GM21786 (cell line): ENCODE data around the gene MMRN1.

Experiments
- ATAC-seq: cut with Tn5 transposase; IDR thresholded peaks from one replicate; pipeline ENCODE4 v1.9.1; 2021; ENCODE audit not compliant: unreplicated experiment

MMRN1 gene

DNA sequence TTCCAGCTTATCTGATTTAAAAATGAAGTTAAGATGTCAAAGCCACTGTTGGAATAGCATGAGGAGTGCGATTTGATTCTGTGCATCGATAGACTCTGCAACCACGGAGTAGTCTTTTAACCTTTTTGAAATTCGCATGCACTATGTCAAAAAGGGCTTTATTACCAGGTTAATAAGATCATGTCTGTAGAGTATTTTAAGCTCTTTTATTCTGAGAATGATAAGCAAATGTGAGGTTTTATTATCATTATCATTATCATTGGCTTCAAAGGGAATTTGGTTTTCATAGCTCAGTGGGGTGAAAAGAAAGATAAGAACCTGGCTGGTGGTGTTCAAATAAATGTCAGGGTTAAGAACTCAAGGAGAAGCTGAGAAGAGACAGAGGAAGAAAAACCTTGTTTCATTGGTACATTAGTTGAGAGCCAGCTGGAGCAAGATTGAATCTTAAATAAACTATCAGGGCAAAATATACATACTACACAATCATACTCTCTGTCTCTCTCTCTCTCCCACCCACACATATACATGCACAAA lies 102.6 kb downstream of the MMRN1 start:
- no peak for ATAC-seq

DNA sequence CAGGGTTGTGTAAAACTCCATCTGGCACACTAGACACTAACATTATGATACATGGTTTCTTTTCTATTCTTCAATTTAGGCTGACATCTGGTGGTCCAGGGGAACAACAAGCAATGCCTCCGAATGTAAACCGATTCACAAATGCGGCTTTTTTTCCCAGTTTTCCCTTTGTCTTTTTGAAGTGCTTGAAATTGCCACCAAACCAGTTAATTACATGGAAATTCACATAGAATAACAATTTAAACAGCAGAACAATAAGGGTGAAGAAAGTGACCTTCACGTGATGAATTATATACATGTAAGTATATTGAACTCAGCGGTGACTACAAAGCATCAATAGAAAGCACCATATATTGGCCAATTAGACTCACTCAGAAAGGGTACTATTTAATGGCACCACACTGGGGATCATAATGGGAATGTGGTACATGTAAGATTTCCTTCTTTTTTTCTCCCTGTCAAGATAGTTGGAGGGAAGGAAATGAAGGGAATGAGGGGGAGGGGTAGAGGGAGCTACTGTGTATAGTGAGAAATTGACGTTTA lies 103.9 kb downstream of the MMRN1 start:
- no peak for ATAC-seq

DNA sequence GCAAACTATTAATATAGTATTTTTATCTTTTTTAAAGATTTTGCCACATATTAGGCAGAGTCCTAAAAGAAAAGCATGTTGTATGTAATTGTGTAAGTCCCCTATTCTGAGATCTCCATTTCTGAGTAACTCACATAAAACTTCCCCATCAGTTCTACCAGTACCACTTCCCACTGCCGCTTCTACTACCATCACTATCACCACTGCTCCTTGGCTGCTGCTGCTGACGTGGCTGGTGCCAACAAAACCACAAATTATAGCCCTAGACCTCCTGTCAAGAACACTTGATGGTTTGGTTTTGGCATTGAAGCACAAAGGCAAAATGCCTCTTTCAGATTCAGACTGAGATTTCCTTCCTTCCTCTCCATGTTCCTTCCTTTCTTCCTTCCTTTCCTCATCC lies 106.4 kb downstream of the MMRN1 start:
- ATAC-seq: no peak

DNA sequence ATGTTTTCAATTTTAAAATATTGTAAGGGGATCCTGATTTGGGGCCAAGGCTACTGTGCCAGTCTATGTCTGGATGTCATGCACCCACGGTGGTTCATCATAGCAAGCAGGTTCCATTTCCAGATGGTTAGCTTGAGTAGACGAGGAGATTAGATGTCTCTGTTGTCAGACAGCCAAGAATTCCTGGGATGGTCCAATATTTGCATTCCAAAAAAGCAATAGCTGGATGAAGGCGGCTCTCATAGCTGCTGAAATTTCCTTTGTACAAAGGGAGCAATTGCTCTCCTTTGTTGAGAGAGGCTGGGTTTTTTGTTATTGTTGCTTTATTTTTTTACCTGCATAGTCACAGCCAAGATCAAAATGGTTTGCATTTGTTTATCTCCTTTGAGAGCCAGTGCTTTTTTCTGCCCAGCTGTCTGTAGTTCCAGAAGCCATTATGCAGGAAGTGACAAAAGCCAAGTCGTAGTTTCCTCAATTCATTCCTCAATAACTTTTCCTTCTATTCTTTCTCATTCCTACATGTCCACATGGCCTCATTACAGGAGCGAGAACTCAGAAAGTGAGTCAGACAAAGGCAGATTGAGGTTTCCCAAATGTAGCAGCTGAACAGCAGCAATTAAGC lies 107.9 kb downstream of the MMRN1 start:
- ATAC-seq: no peak
